ENCODE measurements around the gene NCL. TPM values are rescaled to one million over a fixed set of nuclear protein-coding genes. Genes with fewer than 3 reads are reported as not detected.

Gene NCL
- total RNA-seq, 1 donor from 2014 or later = 354 TPM

DNA sequence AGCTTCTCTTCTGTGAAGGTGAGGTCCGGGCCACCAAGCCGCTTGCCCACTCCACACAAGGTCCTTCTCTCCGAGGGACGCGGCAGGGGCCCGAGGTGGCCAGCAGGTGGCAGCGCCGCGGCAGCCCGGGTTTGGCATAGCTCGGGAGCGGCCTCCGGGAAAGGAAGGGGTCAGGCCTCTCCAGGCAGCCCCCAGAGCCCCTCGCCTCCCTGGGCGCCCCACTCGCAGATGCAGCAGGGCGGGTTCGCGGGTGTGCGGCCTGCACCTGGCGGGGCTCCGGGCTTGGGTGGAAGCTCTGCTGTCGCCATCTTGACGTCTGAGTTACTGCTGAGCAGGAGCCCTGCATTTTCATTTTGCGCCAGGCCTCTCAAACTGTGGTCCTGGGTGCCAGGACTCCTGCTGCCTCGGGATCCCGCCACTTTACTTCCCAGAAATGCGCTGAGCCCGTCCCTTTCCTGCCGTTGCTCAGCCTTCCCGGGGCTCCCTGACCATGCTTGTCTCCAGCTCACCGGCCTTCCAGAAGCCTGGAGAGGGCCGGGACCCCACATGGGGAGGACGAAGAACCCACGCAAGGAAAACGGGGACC is 18.6 kb upstream of the NCL start:
- no peak overlapping the region for H3K4me3 Mint-ChIP-seq
- no peaks in the 10 kb centered on the region for H3F3A ChIP-seq (ENCODE audit: low read depth)
- H3K9me3 ChIP-seq (ENCODE audit: low read depth) = no peaks in the 10 kb centered on the region
- H3K36me3 ChIP-seq = no peaks in the 10 kb centered on the region
- H3K4me1 ChIP-seq = no peaks in the 10 kb centered on the region
- H3K4me3 ChIP-seq = no peak overlapping the region
- no peaks in the 10 kb centered on the region for H3K27me3 ChIP-seq
- peak; percentile 75 for DNase-seq (ENCODE audit: low spot score)
- H3K9me3 Mint-ChIP-seq = peaks cover 2% of the 10 kb centered on the region
- H4K20me1 ChIP-seq (ENCODE audit: low read depth) = no peaks in the 10 kb centered on the region
- H3K27ac Mint-ChIP-seq = no peak overlapping the region
- H3K27ac ChIP-seq = no peak overlapping the region
- H3K9ac ChIP-seq = no peak overlapping the region
- H3K4me1 Mint-ChIP-seq = peaks cover 9% of the 10 kb centered on the region
- TF ChIP-seq, protein P1, sequence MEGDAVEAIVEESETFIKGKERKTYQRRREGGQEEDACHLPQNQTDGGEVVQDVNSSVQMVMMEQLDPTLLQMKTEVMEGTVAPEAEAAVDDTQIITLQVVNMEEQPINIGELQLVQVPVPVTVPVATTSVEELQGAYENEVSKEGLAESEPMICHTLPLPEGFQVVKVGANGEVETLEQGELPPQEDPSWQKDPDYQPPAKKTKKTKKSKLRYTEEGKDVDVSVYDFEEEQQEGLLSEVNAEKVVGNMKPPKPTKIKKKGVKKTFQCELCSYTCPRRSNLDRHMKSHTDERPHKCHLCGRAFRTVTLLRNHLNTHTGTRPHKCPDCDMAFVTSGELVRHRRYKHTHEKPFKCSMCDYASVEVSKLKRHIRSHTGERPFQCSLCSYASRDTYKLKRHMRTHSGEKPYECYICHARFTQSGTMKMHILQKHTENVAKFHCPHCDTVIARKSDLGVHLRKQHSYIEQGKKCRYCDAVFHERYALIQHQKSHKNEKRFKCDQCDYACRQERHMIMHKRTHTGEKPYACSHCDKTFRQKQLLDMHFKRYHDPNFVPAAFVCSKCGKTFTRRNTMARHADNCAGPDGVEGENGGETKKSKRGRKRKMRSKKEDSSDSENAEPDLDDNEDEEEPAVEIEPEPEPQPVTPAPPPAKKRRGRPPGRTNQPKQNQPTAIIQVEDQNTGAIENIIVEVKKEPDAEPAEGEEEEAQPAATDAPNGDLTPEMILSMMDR (IDR thresholded peaks at IDR 0.05) = peak; percentile 78
- TF ChIP-seq EZH2phosphoT487 (IDR thresholded peaks at IDR 0.05) = no peak
- no peak for TF ChIP-seq EZH2 (IDR thresholded peaks at IDR 0.05)
- no peak overlapping the region for H3K4me2 ChIP-seq
- H2AFZ ChIP-seq (replicated peaks) = peak overlapping the region; percentile 37
- H3K27me3 Mint-ChIP-seq (ENCODE audit: insufficient read depth, low read depth) = peaks cover 4% of the 10 kb centered on the region
- H3K79me2 ChIP-seq (ENCODE audit: low read depth) = no peaks in the 10 kb centered on the region
- H3K36me3 Mint-ChIP-seq = no peaks in the 10 kb centered on the region

DNA sequence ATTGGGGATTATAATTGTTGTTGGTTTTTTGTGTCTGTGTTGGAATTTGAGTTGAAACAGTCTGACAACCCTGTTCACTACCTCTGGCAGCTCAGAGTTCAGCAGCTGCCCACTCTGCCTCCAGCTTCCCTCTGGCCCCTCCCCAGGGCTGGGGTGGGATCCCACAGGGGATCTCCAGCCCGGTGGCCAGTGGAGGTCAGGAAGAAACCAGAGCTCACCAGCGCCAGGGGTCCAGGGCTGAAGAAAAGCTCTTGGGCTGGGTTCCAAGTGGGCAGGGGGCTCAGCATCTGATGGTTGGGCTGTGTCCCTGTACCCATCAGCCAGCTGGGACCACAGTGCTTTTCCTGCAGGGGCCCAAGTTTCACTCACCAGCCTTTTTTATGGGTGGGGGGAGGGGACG is 16.5 kb upstream of the NCL start:
- Mint-ChIP-seq H3K4me3 (no peak overlapping the region), H3K27ac (no peak overlapping the region), H3K27me3 (ENCODE audit: insufficient read depth, low read depth) (no peaks in the 10 kb centered on the region), H3K36me3 (no peaks in the 10 kb centered on the region), H3K4me1 (peaks cover 9% of the 10 kb centered on the region), H3K9me3 (no peaks in the 10 kb centered on the region)
- Histone ChIP-seq H3K27ac (no peak overlapping the region), H4K20me1 (ENCODE audit: low read depth) (no peaks in the 10 kb centered on the region), H2AFZ (replicated peaks) (no peak overlapping the region), H3K79me2 (ENCODE audit: low read depth) (no peaks in the 10 kb centered on the region), H3K4me2 (no peak overlapping the region), H3K9ac (no peak overlapping the region), H3K4me1 (no peaks in the 10 kb centered on the region), H3K9me3 (ENCODE audit: low read depth) (no peaks in the 10 kb centered on the region), H3K27me3 (no peaks in the 10 kb centered on the region), H3F3A (ENCODE audit: low read depth) (no peaks in the 10 kb centered on the region), H3K36me3 (no peaks in the 10 kb centered on the region), H3K4me3 (no peak overlapping the region)
- DNase-seq (ENCODE audit: low spot score) = no peak
- no peak for TF ChIP-seq EZH2 (IDR thresholded peaks at IDR 0.05)
- TF ChIP-seq, protein P1 (IDR thresholded peaks at IDR 0.05) = no peak
- no peak for TF ChIP-seq EZH2phosphoT487 (IDR thresholded peaks at IDR 0.05)

DNA sequence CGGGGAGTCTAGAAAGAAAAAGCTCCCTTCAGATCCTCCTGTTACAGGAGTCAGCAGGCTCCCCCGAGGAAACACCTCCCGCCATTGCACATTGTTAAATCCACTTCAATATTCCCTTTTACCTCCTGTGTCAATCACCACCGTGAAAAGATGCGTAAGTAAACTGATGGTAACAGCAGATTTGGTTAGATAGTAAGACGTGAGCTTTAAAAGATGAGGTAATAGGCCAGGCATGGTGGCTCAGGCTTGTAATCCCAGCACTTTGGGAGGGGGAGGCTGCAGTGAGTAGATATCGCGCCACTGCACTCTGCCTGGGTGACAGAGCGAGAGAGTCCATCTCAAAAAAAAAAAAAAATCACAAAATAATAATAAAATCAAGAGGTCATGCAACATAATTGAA is 15.2 kb upstream of the NCL start:
- H3K4me1 ChIP-seq = no peaks in the 10 kb centered on the region

More for the DNA sequence above, 15.2 kb upstream of the NCL start:
- Histone ChIP-seq H3K4me2 (no peak overlapping the region), H3K36me3 (no peaks in the 10 kb centered on the region), H3K79me2 (ENCODE audit: low read depth) (no peaks in the 10 kb centered on the region), H2AFZ (replicated peaks) (peak overlapping the region; percentile 42), H4K20me1 (ENCODE audit: low read depth) (no peaks in the 10 kb centered on the region), H3K27ac (no peak overlapping the region), H3K27me3 (no peaks in the 10 kb centered on the region), H3F3A (ENCODE audit: low read depth) (no peaks in the 10 kb centered on the region), H3K9me3 (ENCODE audit: low read depth) (no peaks in the 10 kb centered on the region), H3K9ac (no peak overlapping the region), H3K4me3 (no peak overlapping the region)
- Mint-ChIP-seq H3K27me3 (ENCODE audit: insufficient read depth, low read depth) (no peaks in the 10 kb centered on the region), H3K36me3 (no peaks in the 10 kb centered on the region), H3K4me1 (peaks cover 9% of the 10 kb centered on the region), H3K9me3 (no peaks in the 10 kb centered on the region), H3K27ac (peak overlapping the region; percentile 59), H3K4me3 (no peak overlapping the region)
- TF ChIP-seq, protein P1 (IDR thresholded peaks at IDR 0.05) = no peak
- DNase-seq (ENCODE audit: low spot score) = no peak

Measured in neural progenitor cell (in vitro differentiated cells).